Right lobe of liver (tissue), 4 donors: ENCODE measurements around the gene LSM3.

Experiments
- POLR2A ChIP-seq: fragments of 450-650 bp; IDR thresholded peaks from one replicate; pipeline ENCODE4 v1.6.1; 2017; ENCODE audit warnings: antibody characterized with exemption, mild to moderate bottlenecking
- TF ChIP-seq, protein P1 (sequence below), 4 donors: fragments of 200-600 bp in 3 of 4; fragments of 450-650 bp in 1 of 4; IDR thresholded peaks; one replicate each; pipeline versions ENCODE4 v1.5.1 to v1.8.0; 2016 to 2022; ENCODE audit warnings: antibody characterized with exemption in 4 of 4, mild to moderate bottlenecking in 2 of 4
- donor health status: DM: no; HTN: no; CAD: no.
- donor health status: DM: no; HTN: no; CAD: no.
- donor health status: DM: no; HTN: yes; CAD: no.

DNA sequence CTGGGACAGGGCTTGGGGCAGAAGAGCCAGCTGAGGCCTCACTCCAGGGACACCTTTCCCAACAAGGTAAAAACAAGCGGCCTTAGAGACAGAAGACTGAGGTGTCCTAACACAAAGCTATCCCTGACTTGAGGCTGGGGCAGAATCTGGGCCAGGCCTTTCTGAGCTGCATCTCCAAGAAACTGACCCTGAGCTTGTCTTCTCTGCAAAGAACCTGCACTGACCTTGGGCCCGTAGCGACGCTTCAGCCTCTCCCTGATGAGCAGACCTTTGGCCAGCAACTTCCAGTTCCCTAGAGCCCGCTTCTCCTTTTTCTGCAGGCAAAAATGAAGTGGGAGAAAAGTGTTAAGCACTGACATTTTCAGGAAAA, 31.6 kb upstream of the LSM3 start:
- TF ChIP-seq, protein P1, sequence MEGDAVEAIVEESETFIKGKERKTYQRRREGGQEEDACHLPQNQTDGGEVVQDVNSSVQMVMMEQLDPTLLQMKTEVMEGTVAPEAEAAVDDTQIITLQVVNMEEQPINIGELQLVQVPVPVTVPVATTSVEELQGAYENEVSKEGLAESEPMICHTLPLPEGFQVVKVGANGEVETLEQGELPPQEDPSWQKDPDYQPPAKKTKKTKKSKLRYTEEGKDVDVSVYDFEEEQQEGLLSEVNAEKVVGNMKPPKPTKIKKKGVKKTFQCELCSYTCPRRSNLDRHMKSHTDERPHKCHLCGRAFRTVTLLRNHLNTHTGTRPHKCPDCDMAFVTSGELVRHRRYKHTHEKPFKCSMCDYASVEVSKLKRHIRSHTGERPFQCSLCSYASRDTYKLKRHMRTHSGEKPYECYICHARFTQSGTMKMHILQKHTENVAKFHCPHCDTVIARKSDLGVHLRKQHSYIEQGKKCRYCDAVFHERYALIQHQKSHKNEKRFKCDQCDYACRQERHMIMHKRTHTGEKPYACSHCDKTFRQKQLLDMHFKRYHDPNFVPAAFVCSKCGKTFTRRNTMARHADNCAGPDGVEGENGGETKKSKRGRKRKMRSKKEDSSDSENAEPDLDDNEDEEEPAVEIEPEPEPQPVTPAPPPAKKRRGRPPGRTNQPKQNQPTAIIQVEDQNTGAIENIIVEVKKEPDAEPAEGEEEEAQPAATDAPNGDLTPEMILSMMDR (IDR thresholded peaks at IDR 0.05) = no peak
- no peak for TF ChIP-seq POLR2A
